HEK293 (cell line): ENCODE measurements around the gene ASRGL1.

Source experiments
- CTCF ChIA-PET: fragments of 350-600 bp; formaldehyde crosslinking; extraction: SDS; loops from one replicate; lab custom pipeline; 2021; ENCODE audit warnings: antibody characterized with exemption; lab: Yijun Ruan, JAX
- POLR2A ChIA-PET: fragments of 300-600 bp; formaldehyde crosslinking; extraction: SDS; loops from one replicate; lab custom pipeline; 2020; ENCODE audit warnings: antibody characterized with exemption, inconsistent platforms; lab: Yijun Ruan, JAX
- H3K27ac ChIP-seq: fragments of 200-500 bp; sonication (Bioruptor generic); 2 replicates; pipeline ENCODE4 v1.5.1; 2014; ENCODE audit warnings: low read depth, low read length, control low read depth, inconsistent platforms; ENCODE audit errors: extremely low read depth
- H3K36me3 ChIP-seq, 2 experiments: fragments of 200-500 bp in 1 of 2; sonication (Bioruptor generic) in 1 of 2; 1 replicate in 1 of 2; 2 replicates in 1 of 2; pipeline ENCODE4 v1.5.1; 2014 to 2017; ENCODE audit warnings: inconsistent platforms in 2 of 2, low read length in 2 of 2; ENCODE audit not compliant: control insufficient read depth in 2 of 2, insufficient read depth in 1 of 2
- H3K4me1 ChIP-seq: fragments of 200-500 bp; sonication (Bioruptor generic); 2 replicates; pipeline ENCODE4 v1.5.1; 2014; ENCODE audit warnings: mild to moderate bottlenecking, low read length, inconsistent platforms; ENCODE audit not compliant: control insufficient read depth, insufficient read depth
- H3K4me3 ChIP-seq: 2 replicates; pipeline ENCODE4 v1.5.1; 2011; ENCODE audit warnings: low read depth, mild to moderate bottlenecking, control low read depth, low read length, moderate library complexity
- H3K9me3 ChIP-seq: fragments of 200-500 bp; sonication (Bioruptor generic); 2 replicates; pipeline ENCODE4 v1.5.1; 2014; ENCODE audit warnings: low read depth, low read length, inconsistent platforms; ENCODE audit not compliant: control insufficient read depth, insufficient read depth
- REPIN1 ChIP-seq: fragments of 450-650 bp; formaldehyde crosslinking; IDR thresholded peaks from 2 replicates; pipeline ENCODE4 v1.5.1; 2017; ENCODE audit warnings: missing biosample characterization, missing genetic modification characterization, low read depth
- ZBTB1 ChIP-seq: fragments of 450-650 bp; formaldehyde crosslinking; IDR thresholded peaks from 2 replicates; pipeline ENCODE4 v1.5.1; 2016; ENCODE audit warnings: missing biosample characterization, missing genetic modification characterization
- ZFP37 ChIP-seq: fragments of 450-650 bp; formaldehyde crosslinking; IDR thresholded peaks from 2 replicates; pipeline ENCODE4 v1.5.1; 2016; ENCODE audit warnings: missing biosample characterization, missing genetic modification characterization
- ZNF133 ChIP-seq: fragments of 450-650 bp; formaldehyde crosslinking; IDR thresholded peaks from 2 replicates; pipeline ENCODE4 v1.5.1; 2016; ENCODE audit warnings: missing biosample characterization, missing genetic modification characterization
- ZNF16 ChIP-seq: fragments of 450-650 bp; formaldehyde crosslinking; IDR thresholded peaks from 2 replicates; pipeline ENCODE4 v1.5.1; 2016; ENCODE audit warnings: low read depth, missing biosample characterization, missing genetic modification characterization
- ZNF169 ChIP-seq: fragments of 450-650 bp; formaldehyde crosslinking; IDR thresholded peaks from 2 replicates; pipeline ENCODE4 v1.5.1; 2016; ENCODE audit warnings: missing biosample characterization, missing genetic modification characterization
- ZNF24 ChIP-seq: fragments of 450-650 bp; formaldehyde crosslinking; IDR thresholded peaks from 2 replicates; pipeline ENCODE4 v1.5.1; 2016; ENCODE audit warnings: missing biosample characterization, missing genetic modification characterization
- ZNF350 ChIP-seq: fragments of 450-650 bp; formaldehyde crosslinking; IDR thresholded peaks from 2 replicates; pipeline ENCODE4 v1.5.0; 2017; ENCODE audit warnings: missing biosample characterization, mild to moderate bottlenecking, missing genetic modification characterization
- ZNF391 ChIP-seq: fragments of 450-650 bp; formaldehyde crosslinking; IDR thresholded peaks from 2 replicates; pipeline ENCODE4 v1.5.1; 2016; ENCODE audit warnings: low read depth, missing biosample characterization, missing genetic modification characterization, borderline replicate concordance
- ZNF544 ChIP-seq: fragments of 450-650 bp; formaldehyde crosslinking; IDR thresholded peaks from 2 replicates; pipeline ENCODE4 v1.5.0; 2017; ENCODE audit warnings: missing biosample characterization, missing genetic modification characterization
- ZNF548 ChIP-seq: fragments of 450-650 bp; formaldehyde crosslinking; IDR thresholded peaks from 2 replicates; pipeline ENCODE4 v1.5.1; 2016; ENCODE audit warnings: missing biosample characterization, missing genetic modification characterization
- ZNF585B ChIP-seq: fragments of 450-650 bp; formaldehyde crosslinking; IDR thresholded peaks from 2 replicates; pipeline ENCODE4 v1.5.1; 2016; ENCODE audit warnings: missing biosample characterization, missing genetic modification characterization
- ZNF596 ChIP-seq: fragments of 450-650 bp; IDR thresholded peaks from 2 replicates; pipeline ENCODE4 v1.5.0; 2018; ENCODE audit warnings: missing biosample characterization, mild to moderate bottlenecking, missing genetic modification characterization, moderate library complexity
- ZNF626 ChIP-seq: fragments of 450-650 bp; sonication (Bioruptor Pico); formaldehyde crosslinking; IDR thresholded peaks from 2 replicates; pipeline ENCODE4 v1.5.1; 2018; ENCODE audit warnings: missing biosample characterization, missing genetic modification characterization, inconsistent platforms
- ZNF747 ChIP-seq: fragments of 450-650 bp; formaldehyde crosslinking; IDR thresholded peaks from 2 replicates; pipeline ENCODE4 v1.5.1; 2016; ENCODE audit warnings: missing biosample characterization, missing genetic modification characterization
- ZNF830 ChIP-seq: fragments of 450-650 bp; IDR thresholded peaks from 2 replicates; pipeline ENCODE4 v1.5.0; 2018; ENCODE audit warnings: missing biosample characterization, missing genetic modification characterization, low read depth, mild to moderate bottlenecking, moderate library complexity
- TF ChIP-seq, protein P1 (sequence below): fragments of 450-650 bp; formaldehyde crosslinking; IDR thresholded peaks from 2 replicates; pipeline ENCODE4 v1.5.1; 2016; ENCODE audit warnings: missing biosample characterization, missing genetic modification characterization
- TF ChIP-seq, protein P2 (sequence below): fragments of 450-650 bp; formaldehyde crosslinking; IDR thresholded peaks from 2 replicates; pipeline ENCODE4 v1.5.1; 2016; ENCODE audit warnings: missing biosample characterization, missing genetic modification characterization
- TF ChIP-seq, protein P3 (sequence below): fragments of 450-650 bp; IDR thresholded peaks from 2 replicates; pipeline ENCODE4 v1.5.1; 2018; ENCODE audit warnings: missing biosample characterization, missing genetic modification characterization
- TF ChIP-seq, protein P4 (sequence below): fragments of 450-650 bp; formaldehyde crosslinking; IDR thresholded peaks from 2 replicates; pipeline ENCODE4 v1.5.1; 2017; ENCODE audit warnings: missing biosample characterization, missing genetic modification characterization
- TF ChIP-seq, protein P5 (sequence below): fragments of 450-650 bp; formaldehyde crosslinking; IDR thresholded peaks from 2 replicates; pipeline ENCODE4 v1.5.1; 2016; ENCODE audit warnings: missing biosample characterization, missing genetic modification characterization
- TF ChIP-seq, protein P6 (sequence below): fragments of 450-650 bp; formaldehyde crosslinking; IDR thresholded peaks from 2 replicates; pipeline ENCODE4 v1.5.1; 2016; ENCODE audit warnings: missing biosample characterization, missing genetic modification characterization

The ASRGL1 gene

DNA sequence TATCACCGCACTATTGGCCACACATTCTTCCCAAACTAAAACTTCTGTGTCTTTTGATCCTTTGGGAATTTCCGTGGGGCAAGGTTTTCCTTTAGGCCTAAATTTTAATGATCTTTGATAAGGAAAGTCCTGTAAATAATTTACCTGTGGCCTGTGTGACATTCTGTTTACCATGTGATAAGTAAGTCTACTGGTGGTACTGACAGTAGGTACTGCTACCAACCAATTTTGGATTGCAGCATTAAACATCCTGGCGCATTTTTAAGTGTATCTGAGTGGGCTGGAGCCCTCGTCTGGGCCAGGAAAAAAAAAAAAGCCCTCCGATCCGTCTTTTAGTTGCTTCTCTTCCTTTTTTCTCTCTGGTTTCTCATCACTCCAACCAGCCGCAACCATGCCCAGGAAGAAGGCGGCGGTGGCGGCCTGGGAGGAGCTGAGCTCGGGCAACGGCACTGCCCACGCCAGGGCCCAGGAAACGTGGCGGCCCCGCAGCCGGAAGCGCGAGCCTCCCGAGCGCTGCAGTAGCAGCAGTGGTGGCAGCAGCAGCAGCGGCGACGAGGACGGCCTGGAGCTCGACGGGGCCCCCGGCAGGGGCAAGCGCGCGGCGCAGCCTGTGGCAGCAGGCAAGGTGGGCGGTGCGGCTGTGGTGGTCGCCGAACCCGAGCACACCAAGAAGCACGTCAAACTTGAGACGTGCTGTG lies 33.6 kb downstream of the ASRGL1 start:
- CTCF ChIA-PET: no interaction called here
- POLR2A ChIA-PET: no interaction called here
- Histone ChIP-seq H3K27ac (no peak overlapping the region), H3K4me1 (no peaks in the 10 kb centered on the region), H3K36me3 (no peaks in the 10 kb centered on the region), H3K9me3 (no peaks in the 10 kb centered on the region), H3K4me3 (no peak overlapping the region)
- TF ChIP-seq, protein P1, sequence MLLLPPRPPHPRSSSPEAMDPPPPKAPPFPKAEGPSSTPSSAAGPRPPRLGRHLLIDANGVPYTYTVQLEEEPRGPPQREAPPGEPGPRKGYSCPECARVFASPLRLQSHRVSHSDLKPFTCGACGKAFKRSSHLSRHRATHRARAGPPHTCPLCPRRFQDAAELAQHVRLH (tag by site-specific recombination): no peak
- TF ChIP-seq, protein P2, sequence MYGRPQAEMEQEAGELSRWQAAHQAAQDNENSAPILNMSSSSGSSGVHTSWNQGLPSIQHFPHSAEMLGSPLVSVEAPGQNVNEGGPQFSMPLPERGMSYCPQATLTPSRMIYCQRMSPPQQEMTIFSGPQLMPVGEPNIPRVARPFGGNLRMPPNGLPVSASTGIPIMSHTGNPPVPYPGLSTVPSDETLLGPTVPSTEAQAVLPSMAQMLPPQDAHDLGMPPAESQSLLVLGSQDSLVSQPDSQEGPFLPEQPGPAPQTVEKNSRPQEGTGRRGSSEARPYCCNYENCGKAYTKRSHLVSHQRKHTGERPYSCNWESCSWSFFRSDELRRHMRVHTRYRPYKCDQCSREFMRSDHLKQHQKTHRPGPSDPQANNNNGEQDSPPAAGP (tag by site-specific recombination): no peak
- TF ChIP-seq ZNF24 (tag by site-specific recombination) (no peak), ZNF585B (tag by site-specific recombination) (no peak), ZNF133 (tag by site-specific recombination) (no peak), ZNF391 (no peak), ZNF169 (tag by site-specific recombination) (no peak), ZNF544 (tag by site-specific recombination) (no peak), ZNF596 (tag by site-specific recombination) (no peak), ZNF830 (tag by site-specific recombination) (no peak), ZNF548 (tag by site-specific recombination) (no peak), ZNF747 (tag by site-specific recombination) (no peak), ZBTB1 (tag by site-specific recombination) (no peak)
- TF ChIP-seq, protein P3, sequence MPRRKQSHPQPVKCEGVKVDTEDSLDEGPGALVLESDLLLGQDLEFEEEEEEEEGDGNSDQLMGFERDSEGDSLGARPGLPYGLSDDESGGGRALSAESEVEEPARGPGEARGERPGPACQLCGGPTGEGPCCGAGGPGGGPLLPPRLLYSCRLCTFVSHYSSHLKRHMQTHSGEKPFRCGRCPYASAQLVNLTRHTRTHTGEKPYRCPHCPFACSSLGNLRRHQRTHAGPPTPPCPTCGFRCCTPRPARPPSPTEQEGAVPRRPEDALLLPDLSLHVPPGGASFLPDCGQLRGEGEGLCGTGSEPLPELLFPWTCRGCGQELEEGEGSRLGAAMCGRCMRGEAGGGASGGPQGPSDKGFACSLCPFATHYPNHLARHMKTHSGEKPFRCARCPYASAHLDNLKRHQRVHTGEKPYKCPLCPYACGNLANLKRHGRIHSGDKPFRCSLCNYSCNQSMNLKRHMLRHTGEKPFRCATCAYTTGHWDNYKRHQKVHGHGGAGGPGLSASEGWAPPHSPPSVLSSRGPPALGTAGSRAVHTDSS: no peak

DNA sequence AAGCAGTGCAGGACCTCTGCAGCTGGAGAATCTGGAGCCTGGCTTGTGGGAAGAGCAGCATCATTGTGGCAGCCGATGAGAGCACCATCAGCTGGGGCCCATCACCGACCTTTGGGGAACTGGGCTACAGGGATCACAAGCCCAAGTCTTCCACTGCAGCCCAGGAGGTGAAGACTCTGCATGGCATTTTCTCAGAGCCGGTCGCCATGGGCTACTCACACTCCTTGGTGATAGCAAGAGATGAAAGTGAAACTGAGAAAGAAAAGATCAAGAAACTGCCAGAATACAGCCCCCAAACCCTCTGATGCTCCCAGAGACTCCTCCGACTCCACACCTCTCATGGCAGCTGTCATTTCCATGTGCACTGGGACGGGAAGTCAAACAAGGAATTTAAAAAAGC lies 35.6 kb downstream of the ASRGL1 start:
- TF ChIP-seq, protein P4, sequence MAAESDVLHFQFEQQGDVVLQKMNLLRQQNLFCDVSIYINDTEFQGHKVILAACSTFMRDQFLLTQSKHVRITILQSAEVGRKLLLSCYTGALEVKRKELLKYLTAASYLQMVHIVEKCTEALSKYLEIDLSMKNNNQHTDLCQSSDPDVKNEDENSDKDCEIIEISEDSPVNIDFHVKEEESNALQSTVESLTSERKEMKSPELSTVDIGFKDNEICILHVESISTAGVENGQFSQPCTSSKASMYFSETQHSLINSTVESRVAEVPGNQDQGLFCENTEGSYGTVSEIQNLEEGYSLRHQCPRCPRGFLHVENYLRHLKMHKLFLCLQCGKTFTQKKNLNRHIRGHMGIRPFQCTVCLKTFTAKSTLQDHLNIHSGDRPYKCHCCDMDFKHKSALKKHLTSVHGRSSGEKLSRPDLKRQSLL (tag by site-specific recombination): no peak
- TF ChIP-seq REPIN1 (tag by site-specific recombination) (no peak), ZNF626 (tag by site-specific recombination) (no peak)
- H3K9me3 ChIP-seq: no peaks in the 10 kb centered on the region
- no peak overlapping the region for H3K27ac ChIP-seq
- H3K36me3 ChIP-seq: no peaks in the 10 kb centered on the region
- ChIA-PET POLR2A (no interaction called here), CTCF (interaction anchor here (1.1 kb wide), 1 partner anchor 10 kb away, joined by 3 read pairs; no protein-coding TSS in a partner anchor)
- H3K4me3 ChIP-seq: no peak overlapping the region
- H3K4me1 ChIP-seq: no peaks in the 10 kb centered on the region

DNA sequence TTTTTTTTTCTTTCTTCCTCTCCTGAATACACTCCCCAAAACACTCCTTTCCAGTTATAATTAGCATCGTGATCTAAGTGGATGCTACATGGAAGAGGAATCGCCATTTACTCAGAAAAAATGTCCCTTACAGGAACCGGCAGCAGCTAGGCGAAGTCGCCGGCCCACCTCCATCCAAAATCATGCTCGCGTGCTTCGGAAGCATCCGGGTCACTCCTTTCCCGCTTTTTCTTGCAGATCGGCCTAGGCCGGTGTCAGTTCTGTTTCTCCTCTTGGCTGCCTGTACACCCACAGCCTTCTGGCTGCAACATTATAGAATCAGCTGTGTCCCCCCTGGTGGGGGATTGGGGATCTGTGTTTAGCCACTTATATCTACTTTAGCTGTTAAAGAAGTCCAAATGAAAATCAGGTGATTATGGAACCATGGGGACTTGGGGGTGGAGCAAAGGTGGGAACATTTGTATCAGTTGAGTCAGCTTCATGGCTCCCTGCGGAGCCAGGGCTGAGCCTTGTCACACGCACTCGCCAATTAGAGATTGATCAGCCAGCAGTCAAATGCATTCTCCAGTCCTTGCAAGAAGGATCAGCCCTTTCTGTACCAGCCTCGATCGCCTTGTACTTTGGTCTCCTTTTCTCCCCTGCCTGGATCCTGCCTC lies 36.3 kb downstream of the ASRGL1 start:
- H3K4me1 ChIP-seq: no peaks in the 10 kb centered on the region
- ChIA-PET CTCF (interaction anchor here (0.6 to 0.8 kb wide), 2 partner anchors 34 to 600 kb away, joined by 3 read pairs; no protein-coding TSS in a partner anchor), POLR2A (no interaction called here)
- TF ChIP-seq, protein P5, sequence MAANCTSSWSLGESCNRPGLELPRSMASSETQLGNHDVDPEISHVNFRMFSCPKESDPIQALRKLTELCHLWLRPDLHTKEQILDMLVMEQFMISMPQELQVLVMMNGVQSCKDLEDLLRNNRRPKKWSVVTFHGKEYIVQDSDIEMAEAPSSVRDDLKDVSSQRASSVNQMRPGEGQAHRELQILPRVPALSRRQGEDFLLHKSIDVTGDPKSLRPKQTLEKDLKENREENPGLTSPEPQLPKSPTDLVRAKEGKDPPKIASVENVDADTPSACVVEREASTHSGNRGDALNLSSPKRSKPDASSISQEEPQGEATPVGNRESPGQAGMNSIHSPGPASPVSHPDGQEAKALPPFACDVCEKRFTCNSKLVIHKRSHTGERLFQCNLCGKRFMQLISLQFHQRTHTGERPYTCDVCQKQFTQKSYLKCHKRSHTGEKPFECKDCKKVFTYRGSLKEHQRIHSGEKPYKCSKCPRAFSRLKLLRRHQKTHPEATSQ (tag by site-specific recombination): no peak
- TF ChIP-seq, protein P6, sequence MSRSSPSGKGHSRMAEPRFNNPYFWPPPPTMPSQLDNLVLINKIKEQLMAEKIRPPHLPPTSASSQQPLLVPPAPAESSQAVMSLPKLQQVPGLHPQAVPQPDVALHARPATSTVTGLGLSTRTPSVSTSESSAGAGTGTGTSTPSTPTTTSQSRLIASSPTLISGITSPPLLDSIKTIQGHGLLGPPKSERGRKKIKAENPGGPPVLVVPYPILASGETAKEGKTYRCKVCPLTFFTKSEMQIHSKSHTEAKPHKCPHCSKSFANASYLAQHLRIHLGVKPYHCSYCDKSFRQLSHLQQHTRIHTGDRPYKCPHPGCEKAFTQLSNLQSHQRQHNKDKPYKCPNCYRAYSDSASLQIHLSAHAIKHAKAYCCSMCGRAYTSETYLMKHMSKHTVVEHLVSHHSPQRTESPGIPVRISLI: no peak
- TF ChIP-seq ZFP37 (tag by site-specific recombination) (no peak), ZNF350 (tag by site-specific recombination) (no peak), ZNF16 (tag by site-specific recombination) (no peak)
- H3K9me3 ChIP-seq: no peaks in the 10 kb centered on the region
- no peak overlapping the region for H3K4me3 ChIP-seq
- no peak overlapping the region for H3K27ac ChIP-seq
- no peaks in the 10 kb centered on the region for H3K36me3 ChIP-seq
